K562 (cell line): Measurements from ENCODE around the gene PRM1. TPM values are rescaled to one million over a fixed set of nuclear protein-coding genes. Genes with fewer than 3 reads are reported as not detected.

Experiments
- BACH1 ChIP-seq: fragments of 200-800 bp; sonication (Bioruptor generic); IDR thresholded peaks from 2 replicates; pipeline ENCODE4 v1.6.1; 2016; ENCODE audit warnings: missing genetic modification characterization, missing compliant biosample characterization
- CCAR2 ChIP-seq: fragments of 200-400 bp; formaldehyde crosslinking; IDR thresholded peaks from 2 replicates; pipeline ENCODE4 v1.6.1; 2017; ENCODE audit warnings: mild to moderate bottlenecking, low read depth, low read length
- CTCF ChIP-seq, 3 experiments: IDR thresholded peaks in 2 of 3; conservative IDR thresholded peaks in 1 of 3; 2 replicates each; pipeline ENCODE4 v1.5.1; 2011 to 2012; ENCODE audit warnings: low read length in 3 of 3, mild to moderate bottlenecking in 3 of 3, control low read depth in 2 of 3, improper control_type of control experiment in 1 of 3, inconsistent platforms in 1 of 3, low read depth in 1 of 3, mixed read lengths in 1 of 3, moderate library complexity in 1 of 3; ENCODE audit not compliant: insufficient read depth in 2 of 3
- EP300 ChIP-seq: IDR thresholded peaks from 2 replicates; pipeline ENCODE4 v1.6.1; 2012; ENCODE audit warnings: low read length, improper control_type of control experiment
- EWSR1 ChIP-seq: fragments of 450-650 bp; IDR thresholded peaks from 2 replicates; pipeline ENCODE4 v1.6.1; 2018; ENCODE audit warnings: borderline replicate concordance, mild to moderate bottlenecking, low read depth, moderate library complexity; ENCODE audit not compliant: partially characterized antibody
- KAT2B ChIP-seq: IDR thresholded peaks from one replicate; pipeline ENCODE4 v1.6.1; 2012; ENCODE audit warnings: low read depth, mild to moderate bottlenecking, control low read depth, inconsistent platforms, low read length, moderate library complexity
- MCM3 ChIP-seq: fragments of 450-650 bp; IDR thresholded peaks from 2 replicates; pipeline ENCODE4 v1.6.1; 2016
- MED1 ChIP-seq: sonication (generic); formaldehyde crosslinking; IDR thresholded peaks from 2 replicates; pipeline ENCODE4 v1.8.1; 2023; ENCODE audit warnings: missing genetic modification reagents, borderline replicate concordance
- MYC ChIP-seq, 2 experiments: fragments of 250-450 bp in 1 of 2; sonication (Bioruptor Pico) in 1 of 2; IDR thresholded peaks; 2 replicates each; pipeline versions ENCODE4 v1.5.1 to v1.6.1; 2012 to 2021; ENCODE audit warnings: low read depth in 2 of 2, borderline replicate concordance in 1 of 2, improper control_type of control experiment in 1 of 2, low read length in 1 of 2, mild to moderate bottlenecking in 1 of 2, moderate library complexity in 1 of 2
- NR2C1 ChIP-seq, 2 experiments: fragments of 450-650 bp; IDR thresholded peaks; 2 replicates each; pipeline ENCODE4 v1.6.1; 2017; ENCODE audit warnings: mild to moderate bottlenecking in 2 of 2, antibody characterized with exemption in 1 of 2, inconsistent platforms in 1 of 2, missing compliant biosample characterization in 1 of 2, missing genetic modification characterization in 1 of 2
- PHF8 ChIP-seq: fragments of 200-600 bp; sonication (generic); IDR thresholded peaks from 2 replicates; pipeline ENCODE4 v1.6.1; 2012; ENCODE audit warnings: mixed run types, mild to moderate bottlenecking, inconsistent platforms, low read length, moderate library complexity, borderline replicate concordance
- PTRF ChIP-seq: fragments of 450-650 bp; IDR thresholded peaks from 2 replicates; pipeline ENCODE4 v1.6.1; 2016; ENCODE audit warnings: mild to moderate bottlenecking, missing genetic modification characterization, missing compliant biosample characterization
- SP2 ChIP-seq: IDR thresholded peaks from 2 replicates; pipeline ENCODE4 v1.6.1; 2011; ENCODE audit warnings: mild to moderate bottlenecking, low read depth, low read length, moderate library complexity; ENCODE audit not compliant: poor library complexity, severe bottlenecking; ENCODE audit errors: extremely low read depth
- STAG1 ChIP-seq: sonication (generic); formaldehyde crosslinking; IDR thresholded peaks from 2 replicates; pipeline ENCODE4 v1.5.0; 2020; ENCODE audit warnings: missing genetic modification reagents, borderline replicate concordance
- TAL1 ChIP-seq: fragments of 450-650 bp; IDR thresholded peaks from 2 replicates; pipeline ENCODE4 v1.6.1; 2016; ENCODE audit warnings: mild to moderate bottlenecking
- TCF7 ChIP-seq: sonication (generic); IDR thresholded peaks from 2 replicates; pipeline ENCODE4 v1.6.1; 2016; ENCODE audit warnings: antibody characterized with exemption, borderline replicate concordance
- TEAD2 ChIP-seq: fragments of 450-650 bp; IDR thresholded peaks from 2 replicates; pipeline ENCODE4 v1.6.1; 2016; ENCODE audit warnings: missing genetic modification characterization, control low read depth, missing compliant biosample characterization
- USF1 ChIP-seq: sonication (generic); formaldehyde crosslinking; IDR thresholded peaks from 2 replicates; pipeline ENCODE4 v1.9.0; 2022; ENCODE audit warnings: mild to moderate bottlenecking, missing genetic modification reagents
- ZBTB2 ChIP-seq: fragments of 450-650 bp; IDR thresholded peaks from 2 replicates; pipeline ENCODE4 v1.6.1; 2016; ENCODE audit warnings: antibody characterized with exemption
- ZFPM2 ChIP-seq: fragments of 250-450 bp; sonication (Bioruptor Pico); IDR thresholded peaks from 2 replicates; pipeline ENCODE4 v1.5.1; 2022; ENCODE audit warnings: mild to moderate bottlenecking
- ZNF124 ChIP-seq: sonication (generic); formaldehyde crosslinking; IDR thresholded peaks from 2 replicates; pipeline ENCODE4 v1.8.1; 2022; ENCODE audit warnings: missing genetic modification reagents
- ZNF41 ChIP-seq: fragments of 250-450 bp; sonication (Bioruptor Pico); conservative IDR thresholded peaks from 2 replicates; pipeline ENCODE4 v1.4.0; 2020; ENCODE audit warnings: mild to moderate bottlenecking
- ZNF445 ChIP-seq: fragments of 250-450 bp; sonication (Bioruptor Pico); IDR thresholded peaks from 2 replicates; pipeline ENCODE4 v1.4.0; 2020; ENCODE audit warnings: low read depth, mild to moderate bottlenecking, moderate library complexity
- ZNF76 ChIP-seq: fragments of 250-450 bp; sonication (Bioruptor Pico); IDR thresholded peaks from 2 replicates; pipeline ENCODE4 v1.4.0; 2020; ENCODE audit warnings: mild to moderate bottlenecking, moderate library complexity, borderline replicate concordance
- ZNF79 ChIP-seq: fragments of 250-450 bp; sonication (Bioruptor Pico); IDR thresholded peaks from 2 replicates; pipeline ENCODE4 v1.4.0; 2020; ENCODE audit warnings: low read depth, mild to moderate bottlenecking, moderate library complexity
- polyA plus RNA-seq, 8 experiments: library from polyadenylated mRNA; depleted of rRNA in 4 of 8; stranded (reverse) in 5 of 8; unstranded in 3 of 8; fragments of >200 nt; fragmentation: Nextera tagmentation in 2 of 8; fragmentation: Illumina TruSeq in 1 of 8; extraction: Ambion mirVana in 2 of 8; extraction: Trizol in 1 of 8; gene quantifications; 2 replicates each; pipeline versions ENCODE4 v1.2.1 to v1.2.3, GENCODE V29; 2011 to 2014; ENCODE audit warnings: inconsistent platforms in 1 of 8, missing spikeins in 1 of 8
- total RNA-seq, 7 experiments: library from RNA; depleted of rRNA in 6 of 7; stranded (reverse); fragments of >200 nt in 6 of 7; fragmentation: Illumina TruSeq in 2 of 7; extraction: Trizol in 2 of 7; gene quantifications; 2 replicates each; pipeline versions ENCODE4 v1.2.1 to v1.2.3, GENCODE V29; 2011 to 2021; ENCODE audit warnings: low replicate concordance in 1 of 7

PRM1 gene
- total and polyA plus RNA-seq, 9 of the 15 experiments (the other 6 are each of a cell fraction or from before 2014, with no cell fraction given) = not detected

GRCh38 chr16:11254913-11255736 lies 26.0 kb downstream of the PRM1 start (continued):
- peak; percentile 61; the same call in 1 of the 2 replicates for TF ChIP-seq USF1
- no peak for TF ChIP-seq TEAD2 (tag)
- no peak for TF ChIP-seq ZNF445 (CRISPR knock-in tag)
- TF ChIP-seq MCM3 = no peak
- no peak for TF ChIP-seq CCAR2
- peak; percentile 92 for TF ChIP-seq MYC (IDR thresholded peaks at IDR 0.05; ENCODE audit: low read depth, low read length)
- TF ChIP-seq MYC (CRISPR knock-in tag; IDR thresholded peaks at IDR 0.05; ENCODE audit: borderline replicate concordance, low read depth) = no peak
- TF ChIP-seq MED1 = peak; percentile 76; the same call in 1 of the 2 replicates
- no peak for TF ChIP-seq ZNF41 (CRISPR knock-in tag)
- TF ChIP-seq TCF7 = no peak
- TF ChIP-seq KAT2B = no peak
- no peak for TF ChIP-seq SP2
- TF ChIP-seq TAL1 = no peak
- TF ChIP-seq ZNF124 (CRISPR knock-in tag) = peak; percentile 96
- no peak for TF ChIP-seq EWSR1
- peak; percentile 46; the same call in 1 of the 2 replicates for TF ChIP-seq PHF8
- TF ChIP-seq ZNF76 (CRISPR knock-in tag) = peak; percentile 77
- TF ChIP-seq ZNF79 (CRISPR knock-in tag) = no peak
- TF ChIP-seq STAG1 (CRISPR knock-in tag) = peak; percentile 87
- TF ChIP-seq CTCF (IDR thresholded peaks at IDR 0.05 in 2 of 3, conservative IDR thresholded peaks at IDR 0.05 in 1 of 3; ENCODE audit: insufficient read depth in 2 of 3, low read depth in 1 of 3, low read length in 3 of 3) = peak; percentile 34 to 59 (median 35); a peak in 4 of 6 replicates
- no peak for TF ChIP-seq ZBTB2
- TF ChIP-seq EP300 = no peak
- TF ChIP-seq ZFPM2 (CRISPR knock-in tag) = no peak
- no peak for TF ChIP-seq NR2C1 (IDR thresholded peaks at IDR 0.05)
- no peak for TF ChIP-seq NR2C1 (tag; IDR thresholded peaks at IDR 0.05)
- no peak for TF ChIP-seq PTRF
- TF ChIP-seq BACH1 (tag) = no peak
